ENCODE measurements around the gene NES.

DNA sequence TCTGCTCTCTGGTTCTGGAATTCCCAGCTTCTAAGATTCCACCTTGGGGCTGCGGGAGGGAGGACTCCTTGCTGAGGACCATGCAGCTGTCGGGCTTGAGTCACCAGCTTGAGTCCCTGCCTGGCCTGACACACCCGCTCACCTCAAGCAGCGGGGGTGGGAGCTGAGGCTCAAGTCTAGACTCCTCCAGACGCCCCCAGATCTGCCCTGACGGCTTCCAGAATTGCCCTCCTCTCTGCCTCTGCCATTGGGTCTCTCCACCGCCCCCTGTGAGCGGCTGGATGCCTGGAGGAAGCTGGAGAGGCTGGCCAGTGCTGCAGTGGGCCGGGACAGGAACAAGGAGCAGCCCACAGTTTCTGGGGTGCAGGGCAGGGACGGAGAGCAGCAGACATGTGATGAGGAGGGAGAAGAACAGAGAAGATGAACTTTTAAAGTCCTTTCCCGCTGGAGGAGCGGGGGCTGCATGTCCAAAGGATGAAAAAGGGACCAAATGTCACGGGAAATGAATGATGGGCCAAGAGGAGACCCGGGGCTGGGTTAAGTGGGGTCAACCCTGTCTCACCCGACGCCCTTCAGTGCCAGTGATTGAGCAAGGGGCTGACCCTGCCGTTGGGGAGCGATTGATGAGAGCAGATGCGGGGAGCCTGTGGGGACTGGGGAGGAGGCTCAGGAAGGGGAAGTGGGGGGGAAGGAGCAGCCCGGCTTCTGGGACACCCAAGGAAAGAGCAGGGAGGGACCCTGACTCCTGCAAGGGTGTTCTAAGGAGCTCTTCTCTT is 14.6 kb upstream of the NES start:
- TF ChIP-seq, protein P1, sequence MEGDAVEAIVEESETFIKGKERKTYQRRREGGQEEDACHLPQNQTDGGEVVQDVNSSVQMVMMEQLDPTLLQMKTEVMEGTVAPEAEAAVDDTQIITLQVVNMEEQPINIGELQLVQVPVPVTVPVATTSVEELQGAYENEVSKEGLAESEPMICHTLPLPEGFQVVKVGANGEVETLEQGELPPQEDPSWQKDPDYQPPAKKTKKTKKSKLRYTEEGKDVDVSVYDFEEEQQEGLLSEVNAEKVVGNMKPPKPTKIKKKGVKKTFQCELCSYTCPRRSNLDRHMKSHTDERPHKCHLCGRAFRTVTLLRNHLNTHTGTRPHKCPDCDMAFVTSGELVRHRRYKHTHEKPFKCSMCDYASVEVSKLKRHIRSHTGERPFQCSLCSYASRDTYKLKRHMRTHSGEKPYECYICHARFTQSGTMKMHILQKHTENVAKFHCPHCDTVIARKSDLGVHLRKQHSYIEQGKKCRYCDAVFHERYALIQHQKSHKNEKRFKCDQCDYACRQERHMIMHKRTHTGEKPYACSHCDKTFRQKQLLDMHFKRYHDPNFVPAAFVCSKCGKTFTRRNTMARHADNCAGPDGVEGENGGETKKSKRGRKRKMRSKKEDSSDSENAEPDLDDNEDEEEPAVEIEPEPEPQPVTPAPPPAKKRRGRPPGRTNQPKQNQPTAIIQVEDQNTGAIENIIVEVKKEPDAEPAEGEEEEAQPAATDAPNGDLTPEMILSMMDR (IDR thresholded peaks at IDR 0.05 in 8 of 11, conservative IDR thresholded peaks at IDR 0.05 in 3 of 11) = no peak
- TF ChIP-seq POLR2A (IDR thresholded peaks at IDR 0.05) = no peak

Data from spleen (tissue), 7 donors.